Stimulated activated CD8-positive, alpha-beta memory T cell treated with anti-CD3 and anti-CD28 coated beads, Interleukin-4, amount 100 ng/mL, for 4 hours (primary cell): Measurements from ENCODE around the gene LAMB2.

ENCODE experiments used
- DNase-seq, 2 donors: peaks; one replicate each; pipeline ENCODE4 v3.0.0-alpha.2; 2020; ENCODE audit warnings: low read depth in 2 of 2, low spot score in 1 of 2

The LAMB2 gene

DNA sequence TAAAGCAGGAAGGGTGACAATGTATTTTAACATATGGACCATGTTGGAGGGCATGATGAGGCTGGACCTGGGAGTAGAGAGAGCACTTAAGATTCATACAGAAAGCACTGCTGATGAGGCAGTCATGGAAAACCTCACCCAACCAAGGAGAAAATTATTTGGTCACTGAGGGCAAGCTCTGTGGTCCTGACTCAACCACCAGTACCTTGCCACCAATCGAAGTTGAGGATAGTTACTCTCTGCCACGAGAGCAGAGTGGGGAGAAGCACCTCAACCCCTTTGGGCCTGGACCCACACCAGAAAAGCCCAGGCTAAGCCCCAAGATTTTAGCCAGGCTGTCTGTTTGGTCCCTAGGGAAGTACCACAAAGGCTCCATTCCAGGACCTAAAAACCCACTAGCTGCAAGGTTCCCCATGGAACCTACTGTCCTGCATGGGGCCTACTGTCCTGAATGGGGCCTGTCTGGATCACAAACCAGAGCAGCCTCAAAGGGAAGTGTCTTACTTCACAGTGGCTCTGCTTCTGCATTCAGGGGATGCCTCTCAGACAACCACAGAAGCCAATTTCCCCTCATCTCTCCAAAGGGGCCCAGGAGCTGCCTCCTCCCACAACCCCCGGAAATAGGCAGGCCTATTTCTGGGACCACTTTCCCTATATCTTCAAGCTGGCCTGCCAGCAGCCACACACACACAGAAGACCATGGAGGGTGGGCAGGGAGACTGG is 29.1 kb upstream of the LAMB2 start:
- DNase-seq, result no peak

DNA sequence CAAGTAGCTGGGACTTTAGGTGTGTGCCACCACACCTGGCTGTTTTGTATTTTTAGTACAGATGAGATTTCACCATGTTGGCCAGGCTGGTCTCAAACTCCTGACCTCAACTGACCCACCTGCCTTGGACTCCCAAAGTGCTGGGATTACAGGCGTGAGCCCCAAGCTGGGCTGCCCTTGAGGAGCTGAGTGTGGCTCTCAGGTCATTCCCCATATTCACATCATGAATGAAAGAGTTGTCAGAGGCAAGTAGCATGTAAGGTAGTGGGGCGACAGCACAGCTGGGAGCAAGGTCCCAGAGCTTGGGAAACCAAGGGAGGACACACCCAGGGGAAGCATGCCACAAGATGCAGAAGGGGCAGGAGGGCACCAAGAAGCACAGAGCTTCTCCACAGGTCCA is 28.3 kb upstream of the LAMB2 start:
- no peak for DNase-seq

GRCh38 chr3:49158792-49159191 is 25.9 kb upstream of the LAMB2 start:
- DNase-seq, result no peak

GRCh38 chr3:49158103-49158709 is 25.4 kb upstream of the LAMB2 start:
- DNase-seq, result peak; percentile 13 to 28

DNA sequence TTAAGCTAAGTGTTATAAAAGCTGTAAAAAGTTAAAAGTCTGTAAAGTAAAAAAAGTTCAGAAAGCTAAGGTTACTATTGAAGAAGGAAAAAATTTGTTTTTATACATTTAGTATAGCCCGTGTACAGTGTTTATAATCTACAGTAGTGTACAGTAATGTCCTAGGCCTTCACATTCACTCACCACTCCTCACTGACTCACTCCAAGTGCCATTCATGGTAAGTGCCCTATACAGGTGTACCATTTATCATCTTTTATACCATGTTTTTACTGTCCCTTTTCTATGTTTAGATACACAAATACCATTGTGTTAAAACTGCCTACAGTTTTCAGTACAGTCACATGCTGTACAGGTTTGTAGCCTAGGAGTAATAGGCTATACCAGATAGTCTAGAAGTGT is 24.4 kb upstream of the LAMB2 start:
- no peak for DNase-seq

GRCh38 chr3:49153349-49153912 is 20.6 kb upstream of the LAMB2 start:
- no peak for DNase-seq

DNA sequence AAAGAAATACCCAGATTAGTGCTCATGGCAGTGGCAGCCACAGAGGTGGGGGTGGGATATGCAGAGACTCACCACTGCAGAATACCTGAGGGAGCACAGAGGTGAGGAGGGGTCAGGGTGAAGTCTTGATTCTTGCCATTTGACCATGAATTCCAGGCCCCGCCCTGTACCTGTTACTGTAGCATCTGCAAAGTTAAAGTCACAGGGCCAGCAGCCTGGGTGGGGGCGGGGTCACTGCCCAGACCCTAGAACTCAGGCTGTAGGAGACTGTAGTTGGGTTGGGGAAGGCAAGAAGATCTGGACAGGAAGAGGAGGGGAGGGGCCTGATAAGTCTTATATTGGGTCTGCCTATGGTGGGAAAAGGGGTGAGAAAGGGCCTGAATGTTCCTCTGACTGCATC is 18.8 kb upstream of the LAMB2 start:
- no peak for DNase-seq

DNA sequence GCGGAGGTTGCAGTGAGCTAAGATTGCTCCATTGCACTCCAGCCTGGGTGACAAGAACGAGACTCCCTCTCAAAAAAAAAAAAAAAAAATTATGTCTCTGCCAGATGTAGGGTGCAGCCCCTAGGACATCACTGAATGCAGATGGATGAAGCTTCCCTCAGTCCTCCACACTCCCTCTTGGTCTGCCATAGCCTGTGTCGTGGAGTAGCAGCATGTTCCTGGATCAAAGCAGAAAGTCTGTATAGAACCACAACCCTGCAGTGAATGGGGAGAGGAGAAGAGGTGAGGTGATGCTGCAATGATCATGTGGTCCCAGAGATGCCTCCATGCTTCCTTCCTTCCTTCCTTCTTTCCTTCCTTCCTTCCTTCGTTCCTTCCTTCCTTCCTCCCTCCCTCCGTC is 15.3 kb upstream of the LAMB2 start:
- DNase-seq, result no peak

DNA sequence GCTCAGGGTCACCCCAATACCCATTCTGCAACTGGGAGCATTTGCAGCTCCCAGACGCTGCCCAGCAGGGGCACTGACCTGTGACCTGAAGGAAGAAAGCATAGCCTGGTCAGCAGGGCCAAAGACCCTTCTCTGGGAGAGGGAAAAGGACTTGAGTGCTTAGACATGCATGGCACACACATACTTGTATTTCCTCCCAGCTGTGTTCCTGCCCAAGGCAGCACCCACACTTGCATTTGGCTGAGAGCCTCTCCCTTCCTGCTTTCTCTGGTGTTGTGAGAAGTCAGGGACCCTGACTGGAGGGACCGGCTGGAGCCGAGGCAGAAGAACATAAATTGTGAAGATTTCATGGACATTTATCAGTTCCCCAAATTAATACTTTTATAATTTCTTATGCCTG is 7.2 kb upstream of the LAMB2 start:
- DNase-seq, result no peak

DNA sequence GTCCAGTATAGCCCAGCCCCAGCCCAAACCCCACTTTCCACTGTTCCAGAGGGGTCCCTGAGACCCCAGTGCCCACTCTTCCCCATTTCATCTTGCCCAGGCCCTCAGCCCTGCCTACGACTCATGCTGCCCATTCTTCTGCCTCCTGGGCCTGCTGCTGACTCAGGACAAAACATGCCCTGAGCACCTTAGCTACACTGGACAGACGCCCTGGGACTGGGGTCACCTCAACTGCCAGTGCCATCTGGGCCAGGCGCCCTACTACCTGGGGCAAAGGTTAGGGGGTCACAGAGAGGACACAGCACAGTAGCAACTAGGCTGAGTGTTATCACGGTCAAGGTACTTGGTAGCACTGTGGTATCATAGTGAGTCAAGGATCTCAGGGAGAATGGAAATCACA is 2.6 kb upstream of the LAMB2 start:
- DNase-seq, result no peak

DNA sequence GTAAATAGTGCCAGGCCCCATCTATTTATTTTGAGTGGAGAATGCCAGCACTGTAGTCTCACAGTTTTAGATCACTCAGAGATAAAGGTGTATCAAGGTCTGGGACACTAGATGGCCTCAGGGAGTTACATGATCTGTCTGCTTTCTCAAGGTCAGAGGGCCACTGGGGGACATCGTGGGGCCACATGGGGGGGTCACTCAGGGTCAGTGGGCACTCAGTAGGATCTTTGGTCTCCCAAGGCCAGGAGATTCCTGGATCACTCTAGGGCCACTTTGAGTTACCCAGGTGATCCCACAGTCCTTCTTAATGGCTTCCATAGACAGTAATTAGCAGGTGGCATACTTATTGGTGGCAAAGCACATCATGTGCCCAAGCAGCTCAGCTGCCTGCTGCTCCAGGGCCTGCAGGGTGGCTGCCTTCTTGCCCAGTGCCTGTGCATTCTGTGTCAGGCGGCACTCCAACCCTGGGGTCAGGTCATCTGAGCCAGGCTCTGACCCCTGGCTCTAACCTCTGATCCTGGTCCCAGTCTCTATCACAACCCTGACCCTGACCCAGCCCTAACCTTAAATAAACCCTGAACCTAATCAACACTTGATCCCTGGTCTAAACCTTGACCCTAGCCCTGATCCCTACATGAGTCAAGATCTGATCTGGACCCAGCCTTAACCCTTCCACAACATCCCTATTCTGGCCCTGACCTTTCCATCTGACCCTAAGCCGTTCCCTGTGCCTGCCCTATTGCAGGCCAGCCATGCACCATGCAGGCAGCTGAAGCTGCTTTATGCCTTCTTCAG is 1.8 kb upstream of the LAMB2 start:
- no peak for DNase-seq

DNA sequence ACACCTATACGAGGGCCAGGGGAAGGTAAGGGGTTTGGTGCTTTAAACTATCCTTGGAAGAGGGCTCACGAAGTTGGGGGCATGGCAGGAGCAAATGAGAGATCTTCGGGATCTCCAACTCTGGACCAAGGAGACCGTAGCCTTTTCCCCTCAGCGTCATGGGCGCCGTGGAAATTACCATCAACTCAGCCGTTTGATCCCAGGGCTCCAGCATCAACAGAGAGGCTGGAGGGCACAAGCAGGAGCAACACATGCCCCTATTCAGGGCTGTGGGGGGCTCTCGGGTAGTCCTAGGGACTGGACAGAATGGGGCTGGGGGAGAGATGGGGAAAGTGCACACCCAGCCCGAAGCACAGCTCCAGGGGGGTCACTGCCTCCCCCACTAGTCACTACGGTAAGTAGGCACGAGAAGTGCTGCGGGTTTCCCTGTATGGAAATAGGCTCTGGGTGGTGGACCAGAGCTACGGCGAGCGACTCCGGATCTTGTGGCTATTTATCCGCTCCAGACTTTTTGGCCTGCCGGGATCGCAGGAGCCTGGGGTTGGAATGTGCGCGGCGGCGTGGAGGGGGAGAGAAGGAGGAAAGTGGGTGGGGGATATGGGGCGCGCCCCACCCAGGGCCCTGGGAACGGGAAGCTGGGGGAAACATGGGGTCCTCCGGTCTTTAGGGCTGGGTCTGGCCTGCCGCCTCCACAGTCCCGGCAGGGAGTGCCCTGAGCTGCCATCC is 539 bp upstream of the LAMB2 start:
- DNase-seq, result no peak

DNA sequence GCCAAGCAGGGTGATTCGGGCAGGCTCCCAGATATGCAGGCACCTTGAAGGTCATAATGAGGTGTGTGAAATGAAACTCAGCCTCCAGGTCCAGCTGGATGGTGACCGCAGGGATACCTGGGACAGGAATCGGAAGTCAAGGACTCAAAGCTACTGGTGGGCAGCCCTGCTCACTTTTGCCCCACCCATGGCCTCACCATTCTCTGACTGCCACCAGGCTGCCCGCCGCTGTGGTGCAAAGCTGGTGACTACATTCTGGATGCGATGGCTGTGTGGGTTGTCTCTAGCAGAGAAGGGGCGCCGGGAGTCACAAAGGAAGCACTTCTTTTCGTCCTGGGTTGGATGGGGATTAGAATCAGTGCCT is 795 bp downstream of the LAMB2 start:
- no peak for DNase-seq

- DNase-seq, result no peak
These were observed 1.3 kb downstream of the LAMB2 start for GRCh38 chr3:49131576-49131975.

DNA sequence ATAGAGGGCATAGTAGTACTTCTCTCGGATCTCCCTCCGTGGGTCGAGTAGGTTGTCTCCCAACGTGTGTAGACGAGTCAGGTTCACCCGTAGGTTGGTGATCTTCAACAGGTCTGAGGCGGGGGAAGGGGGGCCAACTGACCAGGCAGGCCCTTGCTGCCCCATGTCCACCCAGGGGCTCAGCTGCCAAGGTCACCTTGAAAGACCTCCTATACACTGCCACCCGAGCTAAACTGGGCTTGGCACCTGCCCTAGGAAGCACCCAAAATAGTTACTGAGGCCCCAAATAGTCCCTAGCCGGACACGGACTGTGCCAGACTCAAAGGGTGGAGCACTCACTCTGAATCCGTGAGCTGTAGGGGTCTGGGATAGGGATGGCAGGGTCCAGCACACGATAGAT is 1.8 kb downstream of the LAMB2 start:
- no peak for DNase-seq

- no peak for DNase-seq
These were observed 7.7 kb downstream of the LAMB2 start for GRCh38 chr3:49124991-49125670.

- no peak for DNase-seq
These were observed 8.6 kb downstream of the LAMB2 start for GRCh38 chr3:49124203-49124602.

GRCh38 chr3:49123687-49124086 is 9.2 kb downstream of the LAMB2 start:
- no peak for DNase-seq

- DNase-seq, result no peak
These were observed 9.8 kb downstream of the LAMB2 start for GRCh38 chr3:49122886-49123545.

DNA sequence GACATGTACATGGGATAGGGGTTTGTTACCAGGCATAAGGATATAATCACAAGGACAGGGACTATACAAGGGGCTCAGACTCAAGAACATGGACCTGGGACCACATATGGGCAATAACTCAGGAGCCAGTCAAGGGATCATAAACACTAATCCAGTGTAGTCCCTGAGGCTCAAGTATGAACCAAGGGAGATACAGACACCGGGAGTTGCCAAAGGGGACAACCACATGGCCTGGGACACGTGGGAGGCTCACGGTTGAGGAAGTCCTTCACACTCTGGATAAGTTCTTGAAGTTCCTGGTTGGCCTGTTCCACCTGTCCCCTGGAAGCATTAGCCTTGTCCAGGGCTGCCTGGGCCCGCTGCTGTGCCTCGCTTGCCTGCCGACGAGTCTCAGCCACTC is 10.4 kb downstream of the LAMB2 start:
- no peak for DNase-seq
